ENCODE data around the gene PDE4B. TPM values are rescaled to one million over a fixed set of nuclear protein-coding genes. Genes with fewer than 3 reads are reported as not detected.
"Not testable (repeated sequence)": the region's sequence is repeated elsewhere in the genome, so short reads cannot be mapped to it uniquely, and the experiment has no call there.

Gene PDE4B
- total RNA-seq, 1 experiment from 2014 or later = 3.3 TPM

DNA sequence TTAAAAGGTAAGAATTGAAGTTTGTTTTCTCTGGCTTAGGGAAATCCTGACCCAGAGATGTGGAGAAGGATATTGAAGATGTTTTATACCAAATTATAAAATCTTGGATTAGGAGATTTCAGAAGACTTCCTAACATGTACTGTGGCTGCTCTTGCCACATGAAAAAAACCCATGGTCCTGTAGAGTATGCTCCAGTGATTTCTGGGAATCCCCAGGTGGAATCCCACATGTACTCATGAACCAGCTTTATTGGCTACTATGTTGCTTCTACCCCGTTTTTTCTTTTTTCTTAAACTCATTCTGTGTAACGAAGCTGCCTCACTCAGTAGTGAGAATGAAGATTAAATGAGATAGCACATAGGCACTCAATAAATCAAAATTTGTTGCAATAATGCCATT lies 608.5 kb downstream of the PDE4B start:
- DNase-seq (ENCODE audit: unreplicated experiment) = no peak
- no peaks in the 10 kb centered on the region for H3K36me3 Mint-ChIP-seq (ENCODE audit: insufficient read depth, unreplicated experiment)
- H3K4me1 Mint-ChIP-seq (ENCODE audit: insufficient read depth, unreplicated experiment) = peaks cover 8% of the 10 kb centered on the region
- H3K27me3 Mint-ChIP-seq (ENCODE audit: insufficient read depth, unreplicated experiment) = no peaks in the 10 kb centered on the region
- ChIA-PET CTCF (no interaction called here), POLR2A (no interaction called here)
- H3K4me3 Mint-ChIP-seq (ENCODE audit: unreplicated experiment) = no peak overlapping the region
- intact Hi-C loops (cut with micrococcal nuclease) = no loop called here
- TF ChIP-seq, protein P1, sequence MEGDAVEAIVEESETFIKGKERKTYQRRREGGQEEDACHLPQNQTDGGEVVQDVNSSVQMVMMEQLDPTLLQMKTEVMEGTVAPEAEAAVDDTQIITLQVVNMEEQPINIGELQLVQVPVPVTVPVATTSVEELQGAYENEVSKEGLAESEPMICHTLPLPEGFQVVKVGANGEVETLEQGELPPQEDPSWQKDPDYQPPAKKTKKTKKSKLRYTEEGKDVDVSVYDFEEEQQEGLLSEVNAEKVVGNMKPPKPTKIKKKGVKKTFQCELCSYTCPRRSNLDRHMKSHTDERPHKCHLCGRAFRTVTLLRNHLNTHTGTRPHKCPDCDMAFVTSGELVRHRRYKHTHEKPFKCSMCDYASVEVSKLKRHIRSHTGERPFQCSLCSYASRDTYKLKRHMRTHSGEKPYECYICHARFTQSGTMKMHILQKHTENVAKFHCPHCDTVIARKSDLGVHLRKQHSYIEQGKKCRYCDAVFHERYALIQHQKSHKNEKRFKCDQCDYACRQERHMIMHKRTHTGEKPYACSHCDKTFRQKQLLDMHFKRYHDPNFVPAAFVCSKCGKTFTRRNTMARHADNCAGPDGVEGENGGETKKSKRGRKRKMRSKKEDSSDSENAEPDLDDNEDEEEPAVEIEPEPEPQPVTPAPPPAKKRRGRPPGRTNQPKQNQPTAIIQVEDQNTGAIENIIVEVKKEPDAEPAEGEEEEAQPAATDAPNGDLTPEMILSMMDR (IDR thresholded peaks at IDR 0.05; ENCODE audit: unreplicated experiment) = no peak
- H3K27ac Mint-ChIP-seq (ENCODE audit: low read depth, unreplicated experiment) = no peak overlapping the region
- H3K9me3 Mint-ChIP-seq (ENCODE audit: unreplicated experiment) = no peaks in the 10 kb centered on the region
- BruUV-seq (replicated peaks) = no TSS peak

DNA sequence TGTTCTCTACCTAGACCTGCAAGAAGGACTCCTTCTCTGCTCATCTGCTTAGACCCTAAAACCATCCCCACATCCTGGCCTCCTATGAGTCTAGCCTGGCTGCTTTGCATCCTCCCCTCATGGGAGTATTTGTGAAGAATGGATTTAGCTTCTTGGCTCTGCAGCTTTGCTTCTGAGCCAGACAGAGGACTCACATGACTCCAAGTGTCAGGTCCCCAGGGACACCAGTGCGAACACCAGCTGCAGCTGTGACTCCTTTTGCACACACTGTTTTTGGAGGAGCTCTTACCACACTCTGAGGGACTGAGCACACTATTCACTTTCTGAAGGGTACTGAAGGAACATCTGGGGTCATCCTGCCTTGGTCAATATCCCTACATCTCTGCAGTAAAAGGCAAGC lies 609.5 kb downstream of the PDE4B start:
- no peak for DNase-seq (ENCODE audit: unreplicated experiment)
- intact Hi-C loops (cut with micrococcal nuclease) = no loop called here
- no peak overlapping the region for H3K27ac Mint-ChIP-seq (ENCODE audit: low read depth, unreplicated experiment)
- no peaks in the 10 kb centered on the region for H3K27me3 Mint-ChIP-seq (ENCODE audit: insufficient read depth, unreplicated experiment)
- H3K4me1 Mint-ChIP-seq (ENCODE audit: insufficient read depth, unreplicated experiment) = peaks cover 8% of the 10 kb centered on the region
- H3K9me3 Mint-ChIP-seq (ENCODE audit: unreplicated experiment) = no peaks in the 10 kb centered on the region
- TF ChIP-seq, protein P1 (IDR thresholded peaks at IDR 0.05; ENCODE audit: unreplicated experiment) = no peak
- ChIA-PET CTCF (no interaction called here), POLR2A (interaction anchor here (0.7 to 1.2 kb wide), 2 partner anchors 11 to 53 kb away, joined by 3 read pairs; no protein-coding TSS in a partner anchor)
- no TSS peak for BruUV-seq (replicated peaks)
- no peaks in the 10 kb centered on the region for H3K36me3 Mint-ChIP-seq (ENCODE audit: insufficient read depth, unreplicated experiment)
- no peak overlapping the region for H3K4me3 Mint-ChIP-seq (ENCODE audit: unreplicated experiment)

DNA sequence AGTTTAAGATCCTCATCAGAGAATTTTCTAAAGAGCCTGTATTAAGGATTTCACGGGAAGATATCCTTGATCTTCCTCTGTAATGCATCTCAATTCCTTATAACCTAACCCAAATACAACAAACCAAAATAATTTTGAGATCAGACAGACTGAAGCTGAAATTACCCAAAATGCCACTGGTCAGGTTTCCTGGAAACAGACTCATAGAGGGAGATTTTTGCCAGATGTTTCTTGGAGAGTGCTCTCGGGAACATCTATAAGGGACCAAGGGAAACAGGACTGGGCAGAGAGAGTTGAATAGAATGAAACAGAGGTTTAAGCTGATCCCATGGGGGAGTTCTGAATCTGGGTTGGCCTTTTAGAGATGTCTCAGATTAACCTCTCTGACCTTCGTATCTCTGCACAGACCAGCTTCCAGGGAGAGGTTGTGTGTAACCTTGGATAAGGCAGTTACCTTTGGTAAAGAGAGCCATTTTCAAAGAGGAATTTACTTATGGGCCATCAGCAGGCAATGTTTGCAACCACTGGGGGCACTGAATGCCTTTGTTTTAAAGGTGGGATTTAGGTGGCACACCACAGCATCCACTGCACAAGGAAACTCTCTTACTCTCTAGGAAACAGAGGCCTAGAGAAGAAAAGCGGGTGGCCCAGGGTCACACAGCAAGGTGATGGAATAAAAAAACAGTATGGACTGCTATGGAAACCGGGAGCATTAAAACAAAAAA lies 610.5 kb downstream of the PDE4B start:
- no TSS peak for BruUV-seq (replicated peaks)
- TF ChIP-seq, protein P1 (IDR thresholded peaks at IDR 0.05; ENCODE audit: unreplicated experiment) = no peak
- Mint-ChIP-seq H3K4me3 (ENCODE audit: unreplicated experiment) (no peak overlapping the region), H3K4me1 (ENCODE audit: insufficient read depth, unreplicated experiment) (peaks cover 8% of the 10 kb centered on the region), H3K36me3 (ENCODE audit: insufficient read depth, unreplicated experiment) (no peaks in the 10 kb centered on the region), H3K27me3 (ENCODE audit: insufficient read depth, unreplicated experiment) (no peaks in the 10 kb centered on the region), H3K27ac (ENCODE audit: low read depth, unreplicated experiment) (no peak overlapping the region), H3K9me3 (ENCODE audit: unreplicated experiment) (peaks cover 2% of the 10 kb centered on the region)
- DNase-seq (ENCODE audit: unreplicated experiment) = no peak
- intact Hi-C loops (cut with micrococcal nuclease) = no loop called here
- ChIA-PET POLR2A (interaction anchor here (1.2 kb wide), 1 partner anchor 54 kb away, joined by 3 read pairs; no protein-coding TSS in a partner anchor), CTCF (no interaction called here)

DNA sequence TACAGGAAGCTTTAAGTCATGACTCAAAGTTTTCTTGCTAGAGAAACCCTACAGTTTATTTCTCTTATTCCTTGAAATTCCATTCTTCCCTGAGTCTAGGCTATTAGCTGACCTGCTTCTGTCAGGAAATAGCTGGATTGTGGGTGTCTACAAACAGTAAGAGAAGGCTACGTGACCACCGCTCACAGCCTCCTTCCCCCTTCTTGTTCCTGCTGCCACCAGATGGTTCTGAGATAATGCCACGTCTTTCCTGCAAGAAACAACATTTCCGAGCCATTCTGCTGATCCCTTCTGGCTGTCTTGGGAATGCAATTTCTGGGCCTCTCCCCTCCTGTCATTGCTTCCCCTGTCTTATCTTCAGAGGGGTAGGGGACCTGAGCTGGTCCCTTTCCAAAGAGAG lies 612.4 kb downstream of the PDE4B start:
- Mint-ChIP-seq H3K36me3 (ENCODE audit: insufficient read depth, unreplicated experiment) (no peaks in the 10 kb centered on the region), H3K9me3 (ENCODE audit: unreplicated experiment) (peaks cover 15% of the 10 kb centered on the region), H3K4me1 (ENCODE audit: insufficient read depth, unreplicated experiment) (peaks cover 5% of the 10 kb centered on the region), H3K27ac (ENCODE audit: low read depth, unreplicated experiment) (no peak overlapping the region), H3K4me3 (ENCODE audit: unreplicated experiment) (no peak overlapping the region), H3K27me3 (ENCODE audit: insufficient read depth, unreplicated experiment) (no peaks in the 10 kb centered on the region)
- no peak for DNase-seq (ENCODE audit: unreplicated experiment)
- CTCF ChIA-PET = interaction anchor here (0.5 to 0.9 kb wide), 3 partner anchors 9 to 1926 kb away, joined by 3 to 4 read pairs (median 3); no protein-coding TSS in a partner anchor
- TF ChIP-seq, protein P1 (IDR thresholded peaks at IDR 0.05; ENCODE audit: unreplicated experiment) = no peak
- no TSS peak for BruUV-seq (replicated peaks)
- POLR2A ChIA-PET = no interaction called here
- intact Hi-C loops (cut with micrococcal nuclease) = no loop called here

DNA sequence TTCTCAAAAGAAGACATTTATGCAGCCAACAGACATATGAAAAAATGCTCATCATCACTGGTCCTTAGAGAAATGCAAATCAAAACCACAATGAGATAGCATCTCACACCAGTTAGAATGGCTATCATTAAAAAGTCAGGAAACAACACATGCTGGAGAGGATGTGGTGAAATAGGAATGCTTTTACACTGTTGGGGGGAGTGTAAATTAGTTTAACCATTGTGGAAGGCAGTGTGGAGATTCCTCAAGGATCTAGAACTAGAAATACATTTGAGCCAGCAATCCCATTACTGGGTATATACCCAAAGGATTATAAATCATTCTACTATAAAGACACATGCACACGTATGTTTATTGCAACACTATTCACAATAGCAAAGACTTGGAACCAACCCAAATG lies 618.8 kb downstream of the PDE4B start:
- peaks cover 10% of the 10 kb centered on the region for H3K4me1 Mint-ChIP-seq (ENCODE audit: insufficient read depth, unreplicated experiment)
- CTCF ChIA-PET; H3K27me3 Mint-ChIP-seq (ENCODE audit: insufficient read depth, unreplicated experiment); H3K27ac Mint-ChIP-seq (ENCODE audit: low read depth, unreplicated experiment); POLR2A ChIA-PET; BruUV-seq (replicated peaks); intact Hi-C loops (cut with micrococcal nuclease); DNase-seq (ENCODE audit: unreplicated experiment); H3K4me3 Mint-ChIP-seq (ENCODE audit: unreplicated experiment); H3K36me3 Mint-ChIP-seq (ENCODE audit: insufficient read depth, unreplicated experiment): not testable (repeated sequence)
- peaks cover 23% of the 10 kb centered on the region for H3K9me3 Mint-ChIP-seq (ENCODE audit: unreplicated experiment)

Data from MCF 10A (cell line).